ENCODE results near the gene PACS1.

PACS1 gene

GRCh38 chr11:66146940-66147339 is 76.9 kb downstream of the PACS1 start:
- POLR2A ChIA-PET: no interaction called here
- no peak overlapping the region for H3K4me3 ChIP-seq (ENCODE audit: low read depth, low read length)
- DNase-seq (ENCODE audit: low read depth, low spot score): no peak
- CTCF ChIA-PET: interaction anchor here (1.2 kb wide), 1 partner anchor 79 kb away, joined by 3 read pairs; no protein-coding TSS in a partner anchor
- no peak for TF ChIP-seq CTCF (IDR thresholded peaks at IDR 0.05; ENCODE audit: insufficient read depth, low read length, missing control alignments)

- CTCF ChIA-PET: interaction anchor here (1.6 kb wide), 1 partner anchor 15 kb away, joined by 6 read pairs; no protein-coding TSS in a partner anchor
- no peak for DNase-seq (ENCODE audit: low read depth, low spot score)
- no peak for TF ChIP-seq CTCF (IDR thresholded peaks at IDR 0.05; ENCODE audit: insufficient read depth, low read length, missing control alignments)
- POLR2A ChIA-PET: no interaction called here
- no peak overlapping the region for H3K4me3 ChIP-seq (ENCODE audit: low read depth, low read length)
Measured at GRCh38 chr11:66150140-66150539, 80.1 kb downstream of the PACS1 start.

GRCh38 chr11:66150725-66151124 is 80.7 kb downstream of the PACS1 start:
- POLR2A ChIA-PET: no interaction called here
- CTCF ChIA-PET: interaction anchor here (1.6 to 1.7 kb wide), 2 partner anchors 15 to 17 kb away, joined by 4 to 6 read pairs; no protein-coding TSS in a partner anchor
- H3K4me3 ChIP-seq (ENCODE audit: low read depth, low read length): no peak overlapping the region
- no peak for DNase-seq (ENCODE audit: low read depth, low spot score)
- no peak for TF ChIP-seq CTCF (IDR thresholded peaks at IDR 0.05; ENCODE audit: insufficient read depth, low read length, missing control alignments)

GRCh38 chr11:66151273-66151672 is 81.2 kb downstream of the PACS1 start:
- no peak for TF ChIP-seq CTCF (IDR thresholded peaks at IDR 0.05; ENCODE audit: insufficient read depth, low read length, missing control alignments)
- CTCF ChIA-PET: interaction anchor here (1.6 to 1.7 kb wide), 2 partner anchors 16 to 17 kb away, joined by 4 to 6 read pairs; no protein-coding TSS in a partner anchor
- no peak overlapping the region for H3K4me3 ChIP-seq (ENCODE audit: low read depth, low read length)
- POLR2A ChIA-PET: no interaction called here
- no peak for DNase-seq (ENCODE audit: low read depth, low spot score)

- H3K4me3 ChIP-seq (ENCODE audit: low read depth, low read length): no peak overlapping the region
- no peak for DNase-seq (ENCODE audit: low read depth, low spot score)
- ChIA-PET CTCF (interaction anchor here (1.8 to 2.7 kb wide), 3 partner anchors 10 to 68 kb away, joined by 4 to 15 read pairs (median 5); no protein-coding TSS in a partner anchor), POLR2A (no interaction called here)
- no peak for TF ChIP-seq CTCF (IDR thresholded peaks at IDR 0.05; ENCODE audit: insufficient read depth, low read length, missing control alignments)
Measured at GRCh38 chr11:66154109-66154508, 84.0 kb downstream of the PACS1 start.

- CTCF ChIA-PET: interaction anchor here (1.1 to 2.7 kb wide), 4 partner anchors 8 to 66 kb away, joined by 3 to 15 read pairs (median 4); no protein-coding TSS in a partner anchor
- no peak overlapping the region for H3K4me3 ChIP-seq (ENCODE audit: low read depth, low read length)
- POLR2A ChIA-PET: no interaction called here
- no peak for DNase-seq (ENCODE audit: low read depth, low spot score)
- TF ChIP-seq CTCF (IDR thresholded peaks at IDR 0.05; ENCODE audit: insufficient read depth, low read length, missing control alignments): no peak
Measured at GRCh38 chr11:66155387-66156073, 85.5 kb downstream of the PACS1 start.
